Panc1 (cell line): ENCODE measurements around the gene APLNR.

Experiments used
- CTCF ChIP-seq: fragments of 450-650 bp; IDR thresholded peaks from 2 replicates; pipeline ENCODE4 v1.5.1; 2017; ENCODE audit warnings: mild to moderate bottlenecking
- POLR2AphosphoS5 ChIP-seq: IDR thresholded peaks from 2 replicates; pipeline ENCODE4 v1.6.1; 2012; ENCODE audit warnings: mild to moderate bottlenecking, low read depth, low read length, moderate library complexity
- REST ChIP-seq, 2 experiments: IDR thresholded peaks; 2 replicates each; pipeline ENCODE4 v1.6.1; 2011 to 2012; ENCODE audit warnings: low read depth in 2 of 2, control low read depth in 1 of 2, low read length in 1 of 2, mild to moderate bottlenecking in 1 of 2, moderate library complexity in 1 of 2; ENCODE audit not compliant: insufficient read depth in 1 of 2

- TF ChIP-seq CTCF (no peak), POLR2AphosphoS5 (no peak), REST (IDR thresholded peaks at IDR 0.05; ENCODE audit: insufficient read depth in 1 of 2, low read depth in 2 of 2, low read length in 1 of 2) (no peak)
These were observed 6.7 kb downstream of the APLNR start for GRCh38 chr11:57230316-57230715.
